HG03442 (cell line): ENCODE data around the gene PCNT.
"Not testable (repeated sequence)": the region's sequence is repeated elsewhere in the genome, so short reads cannot be mapped to it uniquely, and the experiment has no call there.

ENCODE experiments used
- ATAC-seq: cut with Tn5 transposase; IDR thresholded peaks from one replicate; pipeline ENCODE4 v1.9.1; 2021; ENCODE audit warnings: mild to moderate bottlenecking, moderate library complexity; ENCODE audit not compliant: unreplicated experiment

Gene PCNT

GRCh38 chr21:46401186-46401910 lies 77.4 kb downstream of the PCNT start:
- ATAC-seq: no peak

GRCh38 chr21:46402421-46402820 lies 78.5 kb downstream of the PCNT start:
- no peak for ATAC-seq

GRCh38 chr21:46403234-46403811 lies 79.4 kb downstream of the PCNT start:
- not testable (repeated sequence) for ATAC-seq

GRCh38 chr21:46404306-46404705 lies 80.3 kb downstream of the PCNT start:
- ATAC-seq: no peak

- no peak for ATAC-seq
Observed at GRCh38 chr21:46406001-46406400, 82.0 kb downstream of the PCNT start.

- ATAC-seq: no peak
Observed at GRCh38 chr21:46409641-46410406, 85.9 kb downstream of the PCNT start.

- no peak for ATAC-seq
Observed at GRCh38 chr21:46410516-46410915, 86.6 kb downstream of the PCNT start.

- no peak for ATAC-seq
Observed at GRCh38 chr21:46411236-46411635, 87.3 kb downstream of the PCNT start.

GRCh38 chr21:46411691-46412090 lies 87.7 kb downstream of the PCNT start:
- ATAC-seq: no peak

- no peak for ATAC-seq
Observed at GRCh38 chr21:46412521-46413364, 88.8 kb downstream of the PCNT start.

- no peak for ATAC-seq
Observed at GRCh38 chr21:46413365-46413696, 89.4 kb downstream of the PCNT start.

GRCh38 chr21:46414965-46415275 lies 91.0 kb downstream of the PCNT start:
- no peak for ATAC-seq

- ATAC-seq: no peak
Observed at GRCh38 chr21:46416551-46416950, 92.6 kb downstream of the PCNT start.

- no peak for ATAC-seq
Observed at GRCh38 chr21:46418265-46418946, 94.5 kb downstream of the PCNT start.

- ATAC-seq: no peak
Observed at GRCh38 chr21:46420241-46421190, 96.6 kb downstream of the PCNT start.

- ATAC-seq: no peak
Observed at GRCh38 chr21:46421191-46421750, 97.3 kb downstream of the PCNT start.

- ATAC-seq: no peak
Observed at GRCh38 chr21:46421756-46422555, 98.0 kb downstream of the PCNT start.

- no peak for ATAC-seq
Observed at GRCh38 chr21:46422636-46423241, 98.8 kb downstream of the PCNT start.
